Endothelial cell of umbilical vein (primary cell): ENCODE data around the gene SLC4A5.

Experiments
- EZH2 ChIP-seq: IDR thresholded peaks from 2 replicates; pipeline ENCODE4 v1.6.1; 2012; ENCODE audit warnings: borderline replicate concordance, low read depth, mild to moderate bottlenecking, moderate library complexity, low read length, inconsistent platforms; ENCODE audit not compliant: severe bottlenecking
- FOS ChIP-seq: IDR thresholded peaks from 2 replicates; pipeline ENCODE4 v1.6.1; 2011; ENCODE audit warnings: mild to moderate bottlenecking, low read length, moderate library complexity, borderline replicate concordance; ENCODE audit not compliant: insufficient read depth
- GATA2 ChIP-seq: IDR thresholded peaks from 2 replicates; pipeline ENCODE4 v1.7.0; 2011; ENCODE audit warnings: low read depth, mild to moderate bottlenecking, moderate library complexity, mixed read lengths, low read length; ENCODE audit not compliant: insufficient read length, insufficient read depth
- JUN ChIP-seq: IDR thresholded peaks from 2 replicates; pipeline ENCODE4 v1.6.1; 2011; ENCODE audit warnings: borderline replicate concordance, low read depth; ENCODE audit not compliant: insufficient read length, insufficient read depth
- MYC ChIP-seq: IDR thresholded peaks from one replicate; pipeline ENCODE4 v1.6.1; 2011; ENCODE audit warnings: mild to moderate bottlenecking, low read depth, low read length
- POLR2A ChIP-seq: IDR thresholded peaks from 2 replicates; pipeline ENCODE4 v1.6.1; 2012; ENCODE audit warnings: low read depth, mild to moderate bottlenecking, control low read depth, low read length
- POLR2AphosphoS5 ChIP-seq: IDR thresholded peaks from 2 replicates; pipeline ENCODE4 v1.6.1; 2012; ENCODE audit warnings: low read depth, mild to moderate bottlenecking, control low read depth, low read length, moderate library complexity; ENCODE audit not compliant: insufficient read depth
- TF ChIP-seq, protein P1 (sequence below), 2 donors: IDR thresholded peaks; 1 replicate in 1 of 2; 2 replicates in 1 of 2; pipeline ENCODE4 v1.5.1; 2011; ENCODE audit warnings: low read length in 2 of 2, mild to moderate bottlenecking in 2 of 2, moderate library complexity in 2 of 2, control low read depth in 1 of 2, inconsistent platforms in 1 of 2, low read depth in 1 of 2; ENCODE audit not compliant: insufficient read depth in 1 of 2; ENCODE audit errors: extremely low read depth in 1 of 2
- TF ChIP-seq, protein P2 (sequence below): IDR thresholded peaks from 2 replicates; pipeline ENCODE4 v1.6.1; 2011; ENCODE audit not compliant: insufficient read depth, insufficient read length

DNA sequence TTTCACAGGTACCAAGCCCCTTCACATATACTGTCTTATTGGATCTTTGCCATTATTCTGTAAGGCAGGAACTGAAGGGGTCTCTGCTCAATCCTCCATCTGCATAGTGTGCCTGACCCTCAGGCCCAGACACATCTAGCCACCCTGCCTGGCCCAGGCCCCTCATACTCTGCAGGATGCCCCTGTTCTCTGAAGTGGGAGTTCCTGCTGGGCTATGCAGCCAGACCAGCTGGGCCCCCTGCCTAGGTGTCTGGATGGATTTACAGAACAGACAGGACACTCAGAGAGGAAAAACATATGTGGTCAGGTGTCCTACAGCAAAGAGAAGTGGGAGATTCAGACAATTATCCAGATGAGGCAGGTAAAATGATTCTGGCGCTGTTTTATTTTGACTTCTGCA lies 42.0 kb downstream of the SLC4A5 start:
- TF ChIP-seq EZH2 (no peak), GATA2 (no peak), POLR2A (no peak), POLR2AphosphoS5 (no peak), MYC (no peak), JUN (no peak), FOS (no peak)
- TF ChIP-seq, protein P1, sequence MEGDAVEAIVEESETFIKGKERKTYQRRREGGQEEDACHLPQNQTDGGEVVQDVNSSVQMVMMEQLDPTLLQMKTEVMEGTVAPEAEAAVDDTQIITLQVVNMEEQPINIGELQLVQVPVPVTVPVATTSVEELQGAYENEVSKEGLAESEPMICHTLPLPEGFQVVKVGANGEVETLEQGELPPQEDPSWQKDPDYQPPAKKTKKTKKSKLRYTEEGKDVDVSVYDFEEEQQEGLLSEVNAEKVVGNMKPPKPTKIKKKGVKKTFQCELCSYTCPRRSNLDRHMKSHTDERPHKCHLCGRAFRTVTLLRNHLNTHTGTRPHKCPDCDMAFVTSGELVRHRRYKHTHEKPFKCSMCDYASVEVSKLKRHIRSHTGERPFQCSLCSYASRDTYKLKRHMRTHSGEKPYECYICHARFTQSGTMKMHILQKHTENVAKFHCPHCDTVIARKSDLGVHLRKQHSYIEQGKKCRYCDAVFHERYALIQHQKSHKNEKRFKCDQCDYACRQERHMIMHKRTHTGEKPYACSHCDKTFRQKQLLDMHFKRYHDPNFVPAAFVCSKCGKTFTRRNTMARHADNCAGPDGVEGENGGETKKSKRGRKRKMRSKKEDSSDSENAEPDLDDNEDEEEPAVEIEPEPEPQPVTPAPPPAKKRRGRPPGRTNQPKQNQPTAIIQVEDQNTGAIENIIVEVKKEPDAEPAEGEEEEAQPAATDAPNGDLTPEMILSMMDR (IDR thresholded peaks at IDR 0.05; ENCODE audit: extremely low read depth in 1 of 2, insufficient read depth in 1 of 2, low read depth in 1 of 2, low read length in 2 of 2): no peak
- TF ChIP-seq, protein P2, sequence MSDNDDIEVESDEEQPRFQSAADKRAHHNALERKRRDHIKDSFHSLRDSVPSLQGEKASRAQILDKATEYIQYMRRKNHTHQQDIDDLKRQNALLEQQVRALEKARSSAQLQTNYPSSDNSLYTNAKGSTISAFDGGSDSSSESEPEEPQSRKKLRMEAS: no peak
